Measurements from ENCODE around the gene MFSD8. TPM values are rescaled to one million over a fixed set of nuclear protein-coding genes. Genes with fewer than 3 reads are reported as not detected.

The MFSD8 gene
- total and polyA plus RNA-seq, 4 donors = 7.2 to 40.6 (median 17.9) TPM

DNA sequence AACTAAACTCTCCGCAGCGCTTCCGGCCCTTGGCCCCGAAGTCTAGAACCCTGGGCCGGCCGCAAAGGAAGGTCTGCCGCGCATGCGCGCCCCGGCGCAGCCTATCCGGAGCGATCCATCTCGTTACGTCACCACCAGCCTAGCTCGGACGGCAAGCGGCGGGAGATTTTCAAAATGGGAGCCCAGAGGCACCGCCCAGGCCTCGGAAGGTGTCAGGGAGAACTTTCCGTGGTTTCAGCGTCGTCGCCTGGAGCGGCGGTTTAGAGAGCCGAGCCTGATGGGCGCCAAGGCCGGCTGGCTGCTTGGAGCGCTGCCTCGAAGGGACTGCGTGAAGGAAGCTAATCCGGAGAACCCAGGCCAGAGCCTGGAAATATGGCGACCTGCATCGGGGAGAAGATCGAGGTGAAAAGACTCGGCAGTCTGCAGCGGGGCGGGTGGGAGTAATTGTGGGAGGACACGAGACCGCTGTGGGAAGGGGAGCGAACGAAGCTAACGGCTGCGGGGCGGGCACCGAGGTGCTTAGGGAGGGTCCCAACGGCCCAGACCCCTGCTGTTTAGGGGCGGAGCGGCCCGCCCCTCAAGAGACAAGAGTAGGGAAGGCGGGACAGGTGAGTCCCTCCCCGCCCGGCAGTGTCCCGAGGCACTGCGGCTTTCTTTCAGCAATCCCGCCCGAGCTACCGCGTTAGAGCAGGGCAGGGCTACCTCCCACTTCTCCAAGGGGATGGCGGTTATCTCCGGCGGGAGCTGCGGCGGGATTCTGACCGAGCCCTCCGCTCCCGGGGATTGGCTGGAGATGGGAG, 84.0 kb downstream of the MFSD8 start, which contains the start of gene PLK4:
Gene PLK4, plus strand, starts transcription at position 131 of the 800 bp plus-strand sequence. Its CDS starts 242 bp downstream, at position 373.
- Histone ChIP-seq H3K9me3 (ENCODE audit: control insufficient read depth in 4 of 4, insufficient read depth in 3 of 4, low read length in 3 of 4) (no peaks in the 10 kb centered on the region), H3K9ac (ENCODE audit: insufficient read depth in 1 of 2, low read length in 2 of 2) (peak within 1 kb of the TSS; percentile 76 to 96), H3K27me3 (ENCODE audit: control insufficient read depth in 3 of 3, insufficient read depth in 3 of 3, low read length in 2 of 3) (no peaks in the 10 kb centered on the region), H3K36me3 (ENCODE audit: control insufficient read depth in 4 of 4, insufficient read depth in 4 of 4, low read length in 4 of 4) (peaks cover 0 to 2% (median 0%) of the 10 kb centered on the region in 4 donors), H3K4me3 (peak within 1 kb of the TSS; percentile 76), H3K4me1 (ENCODE audit: control insufficient read depth in 5 of 5, insufficient read depth in 5 of 5, low read length in 5 of 5) (peaks cover 0 to 15% (median 2%) of the 10 kb centered on the region in 5 donors), H3K27ac (ENCODE audit: low read depth in 1 of 2, low read length in 1 of 2) (peak within 1 kb of the TSS; percentile 84 to 85)
- TF ChIP-seq, protein P1, sequence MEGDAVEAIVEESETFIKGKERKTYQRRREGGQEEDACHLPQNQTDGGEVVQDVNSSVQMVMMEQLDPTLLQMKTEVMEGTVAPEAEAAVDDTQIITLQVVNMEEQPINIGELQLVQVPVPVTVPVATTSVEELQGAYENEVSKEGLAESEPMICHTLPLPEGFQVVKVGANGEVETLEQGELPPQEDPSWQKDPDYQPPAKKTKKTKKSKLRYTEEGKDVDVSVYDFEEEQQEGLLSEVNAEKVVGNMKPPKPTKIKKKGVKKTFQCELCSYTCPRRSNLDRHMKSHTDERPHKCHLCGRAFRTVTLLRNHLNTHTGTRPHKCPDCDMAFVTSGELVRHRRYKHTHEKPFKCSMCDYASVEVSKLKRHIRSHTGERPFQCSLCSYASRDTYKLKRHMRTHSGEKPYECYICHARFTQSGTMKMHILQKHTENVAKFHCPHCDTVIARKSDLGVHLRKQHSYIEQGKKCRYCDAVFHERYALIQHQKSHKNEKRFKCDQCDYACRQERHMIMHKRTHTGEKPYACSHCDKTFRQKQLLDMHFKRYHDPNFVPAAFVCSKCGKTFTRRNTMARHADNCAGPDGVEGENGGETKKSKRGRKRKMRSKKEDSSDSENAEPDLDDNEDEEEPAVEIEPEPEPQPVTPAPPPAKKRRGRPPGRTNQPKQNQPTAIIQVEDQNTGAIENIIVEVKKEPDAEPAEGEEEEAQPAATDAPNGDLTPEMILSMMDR (IDR thresholded peaks at IDR 0.05; ENCODE audit: control extremely low read depth, extremely low read depth) = no peak
- peak; percentile 98 for ATAC-seq (ENCODE audit: insufficient read depth, low FRiP score)
- WGBS, 2 donors = 0% methylated on average over 70 of the region's 70 CpGs
- DNase-seq = peak; percentile 98 to 99 (median 99)

DNA sequence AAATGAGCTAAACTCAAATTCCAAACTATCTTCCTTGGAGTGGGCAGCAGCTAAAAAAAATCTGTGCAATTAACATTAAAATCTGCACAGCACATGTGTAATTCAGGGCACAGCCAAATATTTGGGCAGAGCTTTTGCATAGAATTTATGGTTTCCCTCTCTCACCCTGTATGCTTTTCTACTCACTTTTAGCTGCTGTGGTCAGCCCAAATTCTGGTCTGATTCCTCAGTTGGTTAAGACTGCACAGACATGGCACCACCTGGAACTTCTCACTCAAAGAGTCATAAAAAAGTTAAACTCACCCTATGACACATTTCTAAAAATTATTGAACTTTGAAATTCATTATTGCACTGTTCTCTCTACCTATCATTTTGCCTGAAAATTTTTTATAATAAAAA, 89.2 kb downstream of the MFSD8 start:
- no peaks in the 10 kb centered on the region for H3K27me3 ChIP-seq (ENCODE audit: control insufficient read depth in 3 of 3, insufficient read depth in 3 of 3, low read length in 2 of 3)
- ATAC-seq (ENCODE audit: insufficient read depth, low FRiP score) (no peak), DNase-seq (no peak)
- TF ChIP-seq, protein P1 (IDR thresholded peaks at IDR 0.05; ENCODE audit: control extremely low read depth, extremely low read depth) = no peak
- H3K27ac ChIP-seq (ENCODE audit: low read depth in 1 of 2, low read length in 1 of 2) = no peak overlapping the region
- H3K4me1 ChIP-seq (ENCODE audit: control insufficient read depth in 5 of 5, insufficient read depth in 5 of 5, low read length in 5 of 5) = peaks cover 0 to 6% (median 4%) of the 10 kb centered on the region in 5 donors
- no peaks in the 10 kb centered on the region for H3K9me3 ChIP-seq (ENCODE audit: control insufficient read depth in 4 of 4, insufficient read depth in 3 of 4, low read length in 3 of 4)
- H3K9ac ChIP-seq (ENCODE audit: insufficient read depth in 1 of 2, low read length in 2 of 2) = no peak overlapping the region
- no peak overlapping the region for H3K4me3 ChIP-seq
- no peaks in the 10 kb centered on the region for H3K36me3 ChIP-seq (ENCODE audit: control insufficient read depth in 4 of 4, insufficient read depth in 4 of 4, low read length in 4 of 4)

DNA sequence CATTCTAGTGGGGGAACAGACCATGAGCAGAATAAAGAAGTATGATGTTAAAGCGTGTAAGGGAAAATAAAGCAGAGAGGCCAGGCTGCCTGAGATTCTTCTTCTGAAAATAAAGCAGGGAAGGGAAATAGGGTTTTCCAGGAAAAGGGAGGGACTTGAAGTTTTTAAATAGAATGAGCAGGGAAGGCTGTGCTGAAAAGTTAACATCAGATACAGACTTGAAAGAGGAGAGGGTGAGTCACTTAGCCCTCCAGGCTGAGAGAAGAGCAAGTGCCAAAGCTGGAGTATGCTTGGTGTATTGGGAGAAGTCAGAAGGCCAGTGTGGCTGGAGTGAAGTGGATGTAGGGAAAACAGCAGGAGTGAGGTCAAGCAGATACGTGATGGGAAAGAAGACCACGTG, 94.3 kb downstream of the MFSD8 start:
- ATAC-seq (ENCODE audit: insufficient read depth, low FRiP score) = peak; percentile 72
- Histone ChIP-seq H3K27me3 (ENCODE audit: control insufficient read depth in 3 of 3, insufficient read depth in 3 of 3, low read length in 2 of 3) (no peaks in the 10 kb centered on the region), H3K36me3 (ENCODE audit: control insufficient read depth in 4 of 4, insufficient read depth in 4 of 4, low read length in 4 of 4) (no peaks in the 10 kb centered on the region), H3K4me3 (no peak overlapping the region), H3K27ac (ENCODE audit: low read depth in 1 of 2, low read length in 1 of 2) (peak overlapping the region in 1 of 2 donors; percentile 9), H3K9me3 (ENCODE audit: control insufficient read depth in 4 of 4, insufficient read depth in 3 of 4, low read length in 3 of 4) (no peaks in the 10 kb centered on the region), H3K9ac (ENCODE audit: insufficient read depth in 1 of 2, low read length in 2 of 2) (no peak overlapping the region), H3K4me1 (ENCODE audit: control insufficient read depth in 5 of 5, insufficient read depth in 5 of 5, low read length in 5 of 5) (peaks cover 0 to 12% (median 0%) of the 10 kb centered on the region in 5 donors)
- TF ChIP-seq, protein P1 (IDR thresholded peaks at IDR 0.05; ENCODE audit: control extremely low read depth, extremely low read depth) = no peak
- 34 to 62% methylated on average over 3 of the region's 3 CpGs for WGBS, 2 donors
- peak in 1 of 3 donors; percentile 4 for DNase-seq
